ENCODE data around the gene NAV1.

The NAV1 gene

GRCh38 chr1:201497935-201498509 is 40.9 kb upstream of the NAV1 start:
- no peak overlapping the region for H3K9ac ChIP-seq (ENCODE audit: low read length)
- H3K4me3 ChIP-seq (ENCODE audit: low read length): no peak overlapping the region
- no peak for DNase-seq (ENCODE audit: low read depth)
- peaks cover 4% of the 10 kb centered on the region for H3K36me3 ChIP-seq (ENCODE audit: control insufficient read depth, insufficient read depth, low read length, severe bottlenecking)
- H3K4me1 ChIP-seq (ENCODE audit: control insufficient read depth, insufficient read depth, low read length): peaks cover 48% of the 10 kb centered on the region
- no peaks in the 10 kb centered on the region for H3K27me3 ChIP-seq (replicated peaks; ENCODE audit: control insufficient read depth, insufficient read depth, low read length)
- H3K9me3 ChIP-seq (ENCODE audit: control insufficient read depth, low read length): no peaks in the 10 kb centered on the region

DNA sequence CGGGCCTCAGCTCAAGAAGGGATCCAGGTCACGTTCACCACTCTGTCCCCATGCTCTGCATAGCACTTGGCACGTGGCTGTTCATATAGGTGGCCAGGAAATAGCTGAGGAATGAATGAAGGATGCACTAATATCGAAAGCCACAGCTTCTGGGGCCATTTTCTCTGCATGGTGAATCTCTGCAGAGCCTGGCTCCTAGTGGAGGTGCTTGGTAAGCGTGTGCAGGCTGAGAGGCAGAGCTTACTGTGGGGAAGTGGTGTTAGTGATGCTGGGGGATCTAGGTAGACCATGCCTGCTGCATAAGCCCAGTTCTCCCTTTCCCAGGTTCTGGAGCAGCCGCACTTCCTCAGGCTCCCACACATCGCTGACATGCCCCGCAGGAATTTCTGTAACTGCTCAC is 40.3 kb upstream of the NAV1 start:
- Histone ChIP-seq H3K4me1 (ENCODE audit: control insufficient read depth, insufficient read depth, low read length) (peaks cover 50% of the 10 kb centered on the region), H3K36me3 (ENCODE audit: control insufficient read depth, insufficient read depth, low read length, severe bottlenecking) (peaks cover 4% of the 10 kb centered on the region), H3K27me3 (replicated peaks; ENCODE audit: control insufficient read depth, insufficient read depth, low read length) (no peaks in the 10 kb centered on the region), H3K4me3 (ENCODE audit: low read length) (no peak overlapping the region), H3K9me3 (ENCODE audit: control insufficient read depth, low read length) (no peaks in the 10 kb centered on the region), H3K9ac (ENCODE audit: low read length) (no peak overlapping the region)
- DNase-seq (ENCODE audit: low read depth): no peak

DNA sequence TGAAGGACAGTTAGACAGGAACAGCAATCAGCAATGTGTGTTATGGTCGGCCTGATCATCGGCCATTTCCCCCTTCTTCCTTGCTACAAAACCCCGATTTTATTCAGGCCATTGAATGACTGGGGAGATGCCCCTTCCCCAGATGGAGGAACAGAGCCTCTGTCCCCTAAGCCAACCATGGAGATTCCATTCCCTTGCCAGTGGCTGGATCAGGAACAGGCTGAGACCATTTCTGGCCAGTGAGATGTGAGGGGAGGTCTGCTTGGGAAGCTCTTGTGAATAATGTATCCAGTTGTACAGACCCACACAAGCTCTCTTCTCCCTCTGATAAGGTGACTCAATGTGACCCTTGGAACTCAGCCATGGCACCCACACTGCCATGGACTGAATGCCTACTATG is 39.7 kb upstream of the NAV1 start:
- H3K9me3 ChIP-seq (ENCODE audit: control insufficient read depth, low read length): no peaks in the 10 kb centered on the region
- no peak overlapping the region for H3K4me3 ChIP-seq (ENCODE audit: low read length)
- no peak for DNase-seq (ENCODE audit: low read depth)
- peaks cover 4% of the 10 kb centered on the region for H3K36me3 ChIP-seq (ENCODE audit: control insufficient read depth, insufficient read depth, low read length, severe bottlenecking)
- no peaks in the 10 kb centered on the region for H3K27me3 ChIP-seq (replicated peaks; ENCODE audit: control insufficient read depth, insufficient read depth, low read length)
- peaks cover 50% of the 10 kb centered on the region for H3K4me1 ChIP-seq (ENCODE audit: control insufficient read depth, insufficient read depth, low read length)
- H3K9ac ChIP-seq (ENCODE audit: low read length): no peak overlapping the region

- Histone ChIP-seq H3K9ac (ENCODE audit: low read length) (peak overlapping the region; percentile 33), H3K9me3 (ENCODE audit: control insufficient read depth, low read length) (no peaks in the 10 kb centered on the region), H3K27me3 (replicated peaks; ENCODE audit: control insufficient read depth, insufficient read depth, low read length) (no peaks in the 10 kb centered on the region), H3K36me3 (ENCODE audit: control insufficient read depth, insufficient read depth, low read length, severe bottlenecking) (peaks cover 2% of the 10 kb centered on the region), H3K4me1 (ENCODE audit: control insufficient read depth, insufficient read depth, low read length) (peaks cover 46% of the 10 kb centered on the region), H3K4me3 (ENCODE audit: low read length) (no peak overlapping the region)
- no peak for DNase-seq (ENCODE audit: low read depth)
Observed at GRCh38 chr1:201499795-201500669, 38.9 kb upstream of the NAV1 start.

DNA sequence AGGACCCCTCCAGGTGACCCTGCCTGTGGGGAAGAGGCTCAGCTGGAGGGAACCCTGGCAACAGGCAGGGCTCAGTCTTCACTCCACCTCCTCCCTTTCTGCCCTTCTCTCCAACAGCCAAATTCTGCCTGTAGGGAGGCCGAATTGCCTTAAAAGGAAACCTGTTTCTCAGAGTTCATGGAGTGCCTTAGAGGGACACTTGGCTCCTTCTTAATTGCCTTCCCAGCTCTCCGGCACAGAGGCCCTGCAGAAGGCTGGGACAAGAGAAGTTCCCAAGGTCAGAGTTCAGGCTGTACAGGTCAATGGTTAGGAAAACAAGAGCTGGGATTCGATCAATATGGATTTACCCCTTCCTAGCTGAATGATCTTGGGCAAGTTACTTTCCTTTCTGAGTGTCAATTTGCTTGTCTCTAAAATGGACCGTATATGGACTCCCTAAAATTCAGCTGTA is 38.2 kb upstream of the NAV1 start:
- DNase-seq (ENCODE audit: low read depth): peak; percentile 59
- Histone ChIP-seq H3K36me3 (ENCODE audit: control insufficient read depth, insufficient read depth, low read length, severe bottlenecking) (no peaks in the 10 kb centered on the region), H3K27me3 (replicated peaks; ENCODE audit: control insufficient read depth, insufficient read depth, low read length) (no peaks in the 10 kb centered on the region), H3K9me3 (ENCODE audit: control insufficient read depth, low read length) (no peaks in the 10 kb centered on the region), H3K4me3 (ENCODE audit: low read length) (no peak overlapping the region), H3K9ac (ENCODE audit: low read length) (peak overlapping the region; percentile 33), H3K4me1 (ENCODE audit: control insufficient read depth, insufficient read depth, low read length) (peaks cover 46% of the 10 kb centered on the region)

DNA sequence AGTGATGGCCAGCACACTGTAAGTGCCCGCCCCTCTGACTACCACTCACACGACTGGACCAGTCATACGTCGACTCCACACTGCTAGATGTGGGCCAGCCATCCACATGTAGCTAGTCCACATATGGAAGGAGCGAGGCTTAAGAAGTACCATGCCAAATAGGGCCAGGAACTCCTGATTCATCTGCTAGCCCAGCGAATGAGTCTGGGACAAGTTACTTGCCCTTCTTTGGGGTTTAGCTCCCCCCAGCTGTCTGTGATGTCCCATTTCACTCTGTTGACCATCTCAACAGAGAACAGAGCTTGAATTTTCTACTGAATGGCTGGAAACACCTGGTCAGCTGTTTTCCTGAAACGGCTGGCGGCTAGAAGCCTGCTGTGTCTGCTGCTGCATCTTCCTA is 37.8 kb upstream of the NAV1 start:
- Histone ChIP-seq H3K4me1 (ENCODE audit: control insufficient read depth, insufficient read depth, low read length) (peaks cover 46% of the 10 kb centered on the region), H3K4me3 (ENCODE audit: low read length) (no peak overlapping the region), H3K36me3 (ENCODE audit: control insufficient read depth, insufficient read depth, low read length, severe bottlenecking) (no peaks in the 10 kb centered on the region), H3K27me3 (replicated peaks; ENCODE audit: control insufficient read depth, insufficient read depth, low read length) (no peaks in the 10 kb centered on the region), H3K9me3 (ENCODE audit: control insufficient read depth, low read length) (no peaks in the 10 kb centered on the region), H3K9ac (ENCODE audit: low read length) (peak overlapping the region; percentile 15)
- no peak for DNase-seq (ENCODE audit: low read depth)

- Histone ChIP-seq H3K27me3 (replicated peaks; ENCODE audit: control insufficient read depth, insufficient read depth, low read length) (no peaks in the 10 kb centered on the region), H3K4me3 (ENCODE audit: low read length) (no peak overlapping the region), H3K9ac (ENCODE audit: low read length) (no peak overlapping the region), H3K4me1 (ENCODE audit: control insufficient read depth, insufficient read depth, low read length) (peaks cover 46% of the 10 kb centered on the region), H3K9me3 (ENCODE audit: control insufficient read depth, low read length) (no peaks in the 10 kb centered on the region), H3K36me3 (ENCODE audit: control insufficient read depth, insufficient read depth, low read length, severe bottlenecking) (no peaks in the 10 kb centered on the region)
- DNase-seq (ENCODE audit: low read depth): no peak
Observed at GRCh38 chr1:201501812-201502510, 37.0 kb upstream of the NAV1 start.

DNA sequence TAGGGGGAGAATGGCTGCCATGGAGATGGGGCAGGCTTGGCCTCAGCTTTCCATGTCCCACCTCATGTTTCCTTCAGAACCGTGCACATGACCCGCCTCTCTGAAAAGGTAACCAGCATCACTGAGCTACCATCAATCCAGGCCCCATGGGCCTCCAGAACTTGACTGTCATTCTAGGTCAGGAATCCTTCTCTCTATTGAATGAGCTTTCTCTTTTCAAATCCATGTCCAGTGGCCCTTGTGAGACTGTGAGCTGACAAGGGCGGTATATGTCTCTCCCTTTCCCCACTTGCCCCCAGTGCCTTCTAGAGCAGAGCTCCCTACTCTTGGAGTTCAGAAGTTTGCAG is 36.4 kb upstream of the NAV1 start:
- Histone ChIP-seq H3K9me3 (ENCODE audit: control insufficient read depth, low read length) (no peaks in the 10 kb centered on the region), H3K36me3 (ENCODE audit: control insufficient read depth, insufficient read depth, low read length, severe bottlenecking) (no peaks in the 10 kb centered on the region), H3K27me3 (replicated peaks; ENCODE audit: control insufficient read depth, insufficient read depth, low read length) (no peaks in the 10 kb centered on the region), H3K4me1 (ENCODE audit: control insufficient read depth, insufficient read depth, low read length) (peaks cover 50% of the 10 kb centered on the region), H3K4me3 (ENCODE audit: low read length) (no peak overlapping the region), H3K9ac (ENCODE audit: low read length) (no peak overlapping the region)
- no peak for DNase-seq (ENCODE audit: low read depth)

DNA sequence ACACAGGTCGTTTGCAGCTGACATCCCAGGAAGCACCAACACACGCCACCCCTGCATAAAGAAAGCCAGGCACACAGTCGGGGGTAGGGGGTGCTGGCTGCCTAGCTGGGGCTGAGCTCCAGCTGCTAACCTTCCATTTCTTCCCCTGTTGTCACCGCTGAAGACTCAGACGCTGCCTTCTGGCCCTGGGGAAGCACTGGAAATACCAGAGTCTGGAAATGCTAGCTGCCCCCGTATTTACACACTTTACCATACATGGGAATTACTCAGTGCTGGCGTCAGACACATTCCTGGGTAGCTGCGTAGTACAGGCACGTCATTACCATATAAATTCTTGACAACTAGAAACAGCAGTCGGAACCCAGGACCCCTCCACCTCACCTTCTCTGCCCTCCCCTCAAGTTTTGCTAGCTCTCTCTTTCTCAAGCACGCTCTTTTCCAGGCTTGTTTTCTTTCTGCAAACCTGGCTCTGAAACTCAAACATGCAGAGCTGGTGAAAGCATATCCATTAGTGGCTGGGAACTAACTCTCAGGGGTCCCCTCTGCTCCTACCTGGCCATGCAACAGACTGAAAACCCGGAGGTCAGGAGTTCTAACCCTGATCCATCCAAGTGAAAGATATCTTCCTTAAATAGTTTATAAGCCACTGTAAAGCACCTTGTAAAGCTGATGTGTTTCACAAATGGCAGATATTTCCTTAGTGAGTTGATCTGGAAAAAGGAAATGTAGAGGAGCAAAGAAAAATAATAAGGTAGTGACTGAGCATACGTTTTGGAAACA is 35.3 kb upstream of the NAV1 start:
- Histone ChIP-seq H3K9ac (ENCODE audit: low read length) (peak overlapping the region; percentile 61), H3K9me3 (ENCODE audit: control insufficient read depth, low read length) (no peaks in the 10 kb centered on the region), H3K27me3 (replicated peaks; ENCODE audit: control insufficient read depth, insufficient read depth, low read length) (no peaks in the 10 kb centered on the region), H3K4me3 (ENCODE audit: low read length) (no peak overlapping the region), H3K36me3 (ENCODE audit: control insufficient read depth, insufficient read depth, low read length, severe bottlenecking) (no peaks in the 10 kb centered on the region), H3K4me1 (ENCODE audit: control insufficient read depth, insufficient read depth, low read length) (peaks cover 50% of the 10 kb centered on the region)
- DNase-seq (ENCODE audit: low read depth): peak; percentile 96

DNA sequence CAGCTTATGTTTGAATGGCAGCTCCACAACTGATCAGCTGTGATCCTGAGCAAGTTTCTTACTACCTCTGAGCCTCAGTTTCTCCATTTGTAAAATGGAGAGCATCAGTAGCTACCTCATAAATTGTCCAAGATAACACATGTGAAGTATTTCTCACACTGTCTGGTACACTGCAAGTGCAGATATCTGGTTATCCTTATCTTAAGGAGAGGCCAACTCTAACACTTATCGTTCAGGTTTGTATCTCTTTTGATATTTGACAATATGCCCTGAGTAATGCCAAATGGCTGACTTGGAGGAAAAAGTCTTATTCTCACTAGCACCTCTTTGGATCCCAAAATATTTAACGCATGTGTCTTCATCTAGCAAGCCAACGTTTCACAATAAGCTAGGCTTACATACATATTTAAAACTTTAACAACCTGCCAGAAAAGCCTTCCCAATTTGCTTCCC is 34.7 kb upstream of the NAV1 start:
- peaks cover 50% of the 10 kb centered on the region for H3K4me1 ChIP-seq (ENCODE audit: control insufficient read depth, insufficient read depth, low read length)
- no peak overlapping the region for H3K4me3 ChIP-seq (ENCODE audit: low read length)
- no peaks in the 10 kb centered on the region for H3K36me3 ChIP-seq (ENCODE audit: control insufficient read depth, insufficient read depth, low read length, severe bottlenecking)
- peak overlapping the region; percentile 61 for H3K9ac ChIP-seq (ENCODE audit: low read length)
- DNase-seq (ENCODE audit: low read depth): peak; percentile 48
- H3K9me3 ChIP-seq (ENCODE audit: control insufficient read depth, low read length): no peaks in the 10 kb centered on the region
- no peaks in the 10 kb centered on the region for H3K27me3 ChIP-seq (replicated peaks; ENCODE audit: control insufficient read depth, insufficient read depth, low read length)

Data from adipocyte (in vitro differentiated cells).